SU-DHL-6 (cell line): ENCODE measurements around the gene CTBP1.

Experiments
- CTCF ChIP-seq: fragments of 200-600 bp; sonication (generic); IDR thresholded peaks from one replicate; pipeline ENCODE4 v1.5.1; 2017; ENCODE audit warnings: antibody characterized with exemption, mild to moderate bottlenecking, low read length, moderate library complexity; ENCODE audit not compliant: insufficient read depth, poor library complexity, severe bottlenecking
- EZH2phosphoT487 ChIP-seq: fragments of 200-600 bp; sonication (generic), shearing (Covaris generic); conservative IDR thresholded peaks from 2 replicates; pipeline ENCODE4 v1.6.1; 2018; ENCODE audit warnings: mild to moderate bottlenecking, antibody characterized with exemption, low read length, moderate library complexity, mixed read lengths

DNA sequence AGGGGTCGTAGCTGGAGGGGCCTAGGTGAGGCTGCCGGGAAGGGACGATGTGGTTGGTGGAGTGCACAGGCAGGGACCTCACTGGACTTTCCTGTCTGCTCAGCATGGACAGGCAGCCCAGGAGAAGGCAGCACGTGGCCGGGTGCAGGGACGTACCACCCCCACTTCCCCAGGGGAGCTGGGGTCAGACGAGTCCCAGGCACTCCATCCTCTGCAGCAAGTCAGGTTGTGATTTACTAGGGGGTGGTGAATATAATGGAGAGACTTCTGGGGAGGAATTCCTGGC lies 1.5 kb upstream of the CTBP1 start:
- TF ChIP-seq CTCF (no peak), EZH2phosphoT487 (no peak)
